Activated naive CD4-positive, alpha-beta T cell treated with anti-CD3 and anti-CD28 coated beads, Interleukin-2, amount 10 ng/mL, durations not matched to agents 7 days and 5 days (primary cell): ENCODE data around the gene ARHGEF3.
A peak's percentile ranks its signal among the peaks of the same experiment; 100 is the strongest.

Experiments
- CTCF ChIA-PET: fragments of 350-600 bp; sonication (Branson Sonifier 250); formaldehyde crosslinking; loops from one replicate; lab custom pipeline; 2021; ENCODE audit warnings: antibody characterized with exemption; lab: Charles Lee
- DNase-seq: peaks from one replicate; pipeline ENCODE4 v3.0.0-alpha.2; 2020
- H3K27ac Mint-ChIP-seq: one replicate; pipeline ENCODE4 v1.8.0; 2021; ENCODE audit warnings: mild to moderate bottlenecking, moderate library complexity, mixed read lengths
- H3K27me3 Mint-ChIP-seq: one replicate; pipeline ENCODE4 v1.8.0; 2021; ENCODE audit warnings: mild to moderate bottlenecking, mixed read lengths
- H3K36me3 Mint-ChIP-seq: one replicate; pipeline ENCODE4 v1.8.0; 2021; ENCODE audit warnings: mixed read lengths
- H3K4me1 Mint-ChIP-seq: one replicate; pipeline ENCODE4 v1.8.0; 2021; ENCODE audit warnings: mixed read lengths
- H3K4me3 Mint-ChIP-seq: one replicate; pipeline ENCODE4 v1.8.0; 2021; ENCODE audit warnings: mild to moderate bottlenecking, moderate library complexity, mixed read lengths
- H3K9me3 Mint-ChIP-seq: one replicate; pipeline ENCODE4 v1.8.0; 2021; ENCODE audit warnings: mixed read lengths

Gene ARHGEF3

GRCh38 chr3:56782215-56782614, 19.5 kb downstream of the ARHGEF3 start:
- CTCF ChIA-PET, result interaction anchor here (1.2 to 7.9 kb wide), 4 partner anchors 9 to 77 kb away, joined by 4 to 92 read pairs (median 12); partner anchors contain the start of gene ARHGEF3
- no peaks in the 10 kb centered on the region for H3K27me3 Mint-ChIP-seq
- H3K4me1 Mint-ChIP-seq, result peaks cover 97% of the 10 kb centered on the region
- H3K27ac Mint-ChIP-seq, result peak overlapping the region; percentile 99
- DNase-seq, result no peak
- H3K9me3 Mint-ChIP-seq, result no peaks in the 10 kb centered on the region
- H3K36me3 Mint-ChIP-seq, result peaks cover 78% of the 10 kb centered on the region
- no peak overlapping the region for H3K4me3 Mint-ChIP-seq

- Mint-ChIP-seq H3K4me3 (peak overlapping the region; percentile 29), H3K27me3 (no peaks in the 10 kb centered on the region), H3K9me3 (no peaks in the 10 kb centered on the region), H3K27ac (peak overlapping the region; percentile 99), H3K36me3 (peaks cover 78% of the 10 kb centered on the region), H3K4me1 (peaks cover 97% of the 10 kb centered on the region)
- no peak for DNase-seq
- CTCF ChIA-PET, result interaction anchor here (0.8 to 7.9 kb wide), 4 partner anchors 8 to 77 kb away, joined by 3 to 92 read pairs (median 12); partner anchors contain the start of gene ARHGEF3
Measured at GRCh38 chr3:56781762-56782161, 20.0 kb downstream of the ARHGEF3 start.

- peaks cover 75% of the 10 kb centered on the region for H3K36me3 Mint-ChIP-seq
- H3K4me3 Mint-ChIP-seq, result no peak overlapping the region
- H3K4me1 Mint-ChIP-seq, result peaks cover 96% of the 10 kb centered on the region
- DNase-seq, result no peak
- CTCF ChIA-PET, result interaction anchor here (0.8 to 7.9 kb wide), 2 partner anchors 9 to 18 kb away, joined by 3 to 92 read pairs; partner anchors contain the start of gene ARHGEF3
- H3K27ac Mint-ChIP-seq, result peak overlapping the region; percentile 99
- H3K9me3 Mint-ChIP-seq, result no peaks in the 10 kb centered on the region
- H3K27me3 Mint-ChIP-seq, result no peaks in the 10 kb centered on the region
Measured at GRCh38 chr3:56780936-56781335, 20.8 kb downstream of the ARHGEF3 start.

GRCh38 chr3:56778893-56779292, 22.9 kb downstream of the ARHGEF3 start:
- no peak overlapping the region for H3K27ac Mint-ChIP-seq
- no peaks in the 10 kb centered on the region for H3K9me3 Mint-ChIP-seq
- peaks cover 69% of the 10 kb centered on the region for H3K36me3 Mint-ChIP-seq
- CTCF ChIA-PET, result no interaction called here
- H3K27me3 Mint-ChIP-seq, result no peaks in the 10 kb centered on the region
- peaks cover 94% of the 10 kb centered on the region for H3K4me1 Mint-ChIP-seq
- H3K4me3 Mint-ChIP-seq, result no peak overlapping the region
- no peak for DNase-seq

GRCh38 chr3:56776556-56776950, 25.2 kb downstream of the ARHGEF3 start:
- Mint-ChIP-seq H3K36me3 (peaks cover 77% of the 10 kb centered on the region), H3K4me1 (peaks cover 87% of the 10 kb centered on the region), H3K27ac (no peak overlapping the region), H3K4me3 (no peak overlapping the region), H3K27me3 (no peaks in the 10 kb centered on the region), H3K9me3 (no peaks in the 10 kb centered on the region)
- DNase-seq, result no peak
- CTCF ChIA-PET, result no interaction called here

GRCh38 chr3:56775838-56776555, 25.8 kb downstream of the ARHGEF3 start:
- Mint-ChIP-seq H3K4me3 (no peak overlapping the region), H3K27me3 (no peaks in the 10 kb centered on the region), H3K4me1 (peaks cover 87% of the 10 kb centered on the region), H3K27ac (peak overlapping the region; percentile 78), H3K36me3 (peaks cover 81% of the 10 kb centered on the region), H3K9me3 (no peaks in the 10 kb centered on the region)
- DNase-seq, result no peak
- CTCF ChIA-PET, result interaction anchor here (1.1 to 1.8 kb wide), 2 partner anchors 24 to 71 kb away, joined by 3 to 6 read pairs; no protein-coding TSS in a partner anchor

- H3K4me1 Mint-ChIP-seq, result peaks cover 82% of the 10 kb centered on the region
- peaks cover 78% of the 10 kb centered on the region for H3K36me3 Mint-ChIP-seq
- peak overlapping the region; percentile 78 for H3K27ac Mint-ChIP-seq
Measured at GRCh38 chr3:56775445-56775837, 26.3 kb downstream of the ARHGEF3 start.

GRCh38 chr3:56773986-56774385, 27.8 kb downstream of the ARHGEF3 start:
- no peak for DNase-seq
- H3K9me3 Mint-ChIP-seq, result no peaks in the 10 kb centered on the region
- H3K4me3 Mint-ChIP-seq, result no peak overlapping the region
- H3K36me3 Mint-ChIP-seq, result peaks cover 77% of the 10 kb centered on the region
- H3K27ac Mint-ChIP-seq, result peak overlapping the region; percentile 55
- H3K27me3 Mint-ChIP-seq, result no peaks in the 10 kb centered on the region
- peaks cover 73% of the 10 kb centered on the region for H3K4me1 Mint-ChIP-seq
- CTCF ChIA-PET, result interaction anchor here (1.8 kb wide), 1 partner anchor 26 kb away, joined by 4 read pairs; no protein-coding TSS in a partner anchor

More at GRCh38 chr3:56775445-56775837, 26.3 kb downstream of the ARHGEF3 start:
- DNase-seq, result no peak
- CTCF ChIA-PET, result interaction anchor here (1.1 to 1.8 kb wide), 3 partner anchors 11 to 71 kb away, joined by 3 to 6 read pairs (median 4); no protein-coding TSS in a partner anchor
- no peak overlapping the region for H3K4me3 Mint-ChIP-seq
- H3K27me3 Mint-ChIP-seq, result no peaks in the 10 kb centered on the region
- no peaks in the 10 kb centered on the region for H3K9me3 Mint-ChIP-seq

- H3K36me3 Mint-ChIP-seq, result peaks cover 78% of the 10 kb centered on the region
- CTCF ChIA-PET, result interaction anchor here (1.8 kb wide), 1 partner anchor 27 kb away, joined by 4 read pairs; no protein-coding TSS in a partner anchor
- H3K4me1 Mint-ChIP-seq, result peaks cover 72% of the 10 kb centered on the region
- H3K27ac Mint-ChIP-seq, result peak overlapping the region; percentile 55
- no peaks in the 10 kb centered on the region for H3K9me3 Mint-ChIP-seq
- H3K27me3 Mint-ChIP-seq, result no peaks in the 10 kb centered on the region
- DNase-seq, result no peak
- H3K4me3 Mint-ChIP-seq, result no peak overlapping the region
Measured at GRCh38 chr3:56772952-56773938, 28.5 kb downstream of the ARHGEF3 start.

- no peaks in the 10 kb centered on the region for H3K27me3 Mint-ChIP-seq
- H3K4me3 Mint-ChIP-seq, result no peak overlapping the region
- no peak for DNase-seq
- peaks cover 65% of the 10 kb centered on the region for H3K36me3 Mint-ChIP-seq
- H3K27ac Mint-ChIP-seq, result peak overlapping the region; percentile 78
- peaks cover 59% of the 10 kb centered on the region for H3K4me1 Mint-ChIP-seq
- H3K9me3 Mint-ChIP-seq, result no peaks in the 10 kb centered on the region
- CTCF ChIA-PET, result no interaction called here
Measured at GRCh38 chr3:56771376-56771775, 30.4 kb downstream of the ARHGEF3 start.

- no peaks in the 10 kb centered on the region for H3K9me3 Mint-ChIP-seq
- H3K36me3 Mint-ChIP-seq, result peaks cover 70% of the 10 kb centered on the region
- peaks cover 57% of the 10 kb centered on the region for H3K4me1 Mint-ChIP-seq
- H3K4me3 Mint-ChIP-seq, result no peak overlapping the region
- peak overlapping the region; percentile 67 for H3K27ac Mint-ChIP-seq
- CTCF ChIA-PET, result no interaction called here
- no peaks in the 10 kb centered on the region for H3K27me3 Mint-ChIP-seq
- no peak for DNase-seq
Measured at GRCh38 chr3:56769116-56769707, 32.5 kb downstream of the ARHGEF3 start.

GRCh38 chr3:56764904-56765547, 36.7 kb downstream of the ARHGEF3 start:
- H3K27ac Mint-ChIP-seq, result no peak overlapping the region
- no peaks in the 10 kb centered on the region for H3K27me3 Mint-ChIP-seq
- H3K4me3 Mint-ChIP-seq, result no peak overlapping the region
- CTCF ChIA-PET, result interaction anchor here (1.6 to 2.6 kb wide), 2 partner anchors 10 to 35 kb away, joined by 4 to 14 read pairs; no protein-coding TSS in a partner anchor
- peaks cover 70% of the 10 kb centered on the region for H3K36me3 Mint-ChIP-seq
- no peak for DNase-seq
- peaks cover 3% of the 10 kb centered on the region for H3K9me3 Mint-ChIP-seq
- H3K4me1 Mint-ChIP-seq, result peaks cover 61% of the 10 kb centered on the region

- CTCF ChIA-PET, result interaction anchor here (1.6 to 2.6 kb wide), 2 partner anchors 11 to 36 kb away, joined by 4 to 14 read pairs; no protein-coding TSS in a partner anchor
- Mint-ChIP-seq H3K9me3 (peaks cover 3% of the 10 kb centered on the region), H3K4me3 (no peak overlapping the region), H3K4me1 (peaks cover 67% of the 10 kb centered on the region), H3K27ac (no peak overlapping the region), H3K27me3 (no peaks in the 10 kb centered on the region), H3K36me3 (peaks cover 70% of the 10 kb centered on the region)
- DNase-seq, result no peak
Measured at GRCh38 chr3:56764184-56764583, 37.6 kb downstream of the ARHGEF3 start.
